Retinal pigment epithelial cell (primary cell): ENCODE data around the gene CHRM2.
A peak's percentile ranks its signal among the peaks of the same experiment; 100 is the strongest.

ENCODE experiments used
- DNase-seq: peaks from one replicate; pipeline ENCODE4 v3.0.0-alpha.2; 2010; ENCODE audit warnings: low read depth
- H3K4me3 ChIP-seq: 2 replicates; pipeline ENCODE4 v1.5.1; 2011; ENCODE audit warnings: mild to moderate bottlenecking, low read length, control low read depth, moderate library complexity
- CTCF ChIP-seq: conservative IDR thresholded peaks from 2 replicates; pipeline ENCODE4 v1.5.1; 2011; ENCODE audit warnings: low read depth, low read length, control low read depth, inconsistent platforms

CHRM2 gene

GRCh38 chr7:136865236-136865635 lies 3.2 kb upstream of the CHRM2 start:
- DNase-seq, result no peak
- H3K4me3 ChIP-seq, result no peak overlapping the region
- TF ChIP-seq CTCF, result no peak

GRCh38 chr7:136865777-136866176 lies 2.7 kb upstream of the CHRM2 start:
- no peak for DNase-seq
- TF ChIP-seq CTCF, result no peak
- no peak overlapping the region for H3K4me3 ChIP-seq

GRCh38 chr7:136869001-136869961 lies 829 bp downstream of the CHRM2 start:
- TF ChIP-seq CTCF, result no peak
- H3K4me3 ChIP-seq, result peak overlapping the region; percentile 47
- DNase-seq, result no peak

GRCh38 chr7:136869991-136870865 lies 1.8 kb downstream of the CHRM2 start:
- DNase-seq, result no peak
- H3K4me3 ChIP-seq, result peak overlapping the region; percentile 47
- TF ChIP-seq CTCF, result no peak

GRCh38 chr7:136870866-136871487 lies 2.5 kb downstream of the CHRM2 start:
- peak overlapping the region; percentile 47 for H3K4me3 ChIP-seq
- no peak for DNase-seq
- TF ChIP-seq CTCF, result no peak

GRCh38 chr7:136874393-136875032 lies 6.1 kb downstream of the CHRM2 start:
- H3K4me3 ChIP-seq, result no peak overlapping the region
- peak; percentile 68 for TF ChIP-seq CTCF
- DNase-seq, result no peak
